ENCODE data around the gene C6orf89.

DNA sequence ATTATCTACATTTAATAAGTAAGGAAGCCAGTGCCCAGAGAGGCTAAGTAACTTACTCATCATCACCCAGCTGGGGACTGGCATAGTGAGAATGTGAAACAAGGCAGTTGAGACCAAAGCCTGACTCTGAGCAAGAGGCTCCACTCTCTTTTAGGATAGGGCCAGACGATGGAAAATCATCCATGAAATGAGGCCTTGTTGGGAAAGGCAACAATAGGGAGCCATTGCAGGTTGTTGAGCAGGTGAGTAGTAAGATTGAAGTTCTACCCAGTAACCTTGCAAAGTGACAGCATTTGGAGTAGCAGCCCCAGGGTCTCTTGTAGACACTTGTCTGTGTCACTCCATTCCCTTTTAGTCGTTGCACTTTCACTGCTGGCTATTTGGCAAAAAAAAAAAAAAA, 44.0 kb upstream of the C6orf89 start:
- TF ChIP-seq, protein P1, sequence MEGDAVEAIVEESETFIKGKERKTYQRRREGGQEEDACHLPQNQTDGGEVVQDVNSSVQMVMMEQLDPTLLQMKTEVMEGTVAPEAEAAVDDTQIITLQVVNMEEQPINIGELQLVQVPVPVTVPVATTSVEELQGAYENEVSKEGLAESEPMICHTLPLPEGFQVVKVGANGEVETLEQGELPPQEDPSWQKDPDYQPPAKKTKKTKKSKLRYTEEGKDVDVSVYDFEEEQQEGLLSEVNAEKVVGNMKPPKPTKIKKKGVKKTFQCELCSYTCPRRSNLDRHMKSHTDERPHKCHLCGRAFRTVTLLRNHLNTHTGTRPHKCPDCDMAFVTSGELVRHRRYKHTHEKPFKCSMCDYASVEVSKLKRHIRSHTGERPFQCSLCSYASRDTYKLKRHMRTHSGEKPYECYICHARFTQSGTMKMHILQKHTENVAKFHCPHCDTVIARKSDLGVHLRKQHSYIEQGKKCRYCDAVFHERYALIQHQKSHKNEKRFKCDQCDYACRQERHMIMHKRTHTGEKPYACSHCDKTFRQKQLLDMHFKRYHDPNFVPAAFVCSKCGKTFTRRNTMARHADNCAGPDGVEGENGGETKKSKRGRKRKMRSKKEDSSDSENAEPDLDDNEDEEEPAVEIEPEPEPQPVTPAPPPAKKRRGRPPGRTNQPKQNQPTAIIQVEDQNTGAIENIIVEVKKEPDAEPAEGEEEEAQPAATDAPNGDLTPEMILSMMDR (conservative IDR thresholded peaks at IDR 0.05; ENCODE audit: low read depth, low read length) = no peak
- no peak for TF ChIP-seq EZH2 (IDR thresholded peaks at IDR 0.05; ENCODE audit: borderline replicate concordance, low read depth, low read length, poor library complexity, severe bottlenecking)
